ENCODE measurements around the gene SLC6A5.

The SLC6A5 gene

GRCh38 chr11:20583201-20583600 is 16.2 kb upstream of the SLC6A5 start:
- H3K4me3 ChIP-seq (ENCODE audit: low read depth, low read length): no peak overlapping the region
- DNase-seq (ENCODE audit: low read depth): no peak
- no peak for TF ChIP-seq MAX (IDR thresholded peaks at IDR 0.05; ENCODE audit: low read depth, low read length)

- no peak overlapping the region for H3K4me3 ChIP-seq (ENCODE audit: low read depth, low read length)
- TF ChIP-seq MAX (IDR thresholded peaks at IDR 0.05; ENCODE audit: low read depth, low read length): no peak
- TF ChIP-seq MYC (IDR thresholded peaks at IDR 0.05; ENCODE audit: low read depth, low read length): no peak
- no peak for TF ChIP-seq CTCF (IDR thresholded peaks at IDR 0.05; ENCODE audit: low read depth, low read length)
- no peak for TF ChIP-seq POLR2A (IDR thresholded peaks at IDR 0.05; ENCODE audit: extremely low read depth, insufficient read length)
- no peak for DNase-seq (ENCODE audit: low read depth)
Observed at GRCh38 chr11:20584093-20584774, 15.2 kb upstream of the SLC6A5 start.

- no peak for DNase-seq (ENCODE audit: low read depth)
- H3K4me3 ChIP-seq (ENCODE audit: low read depth, low read length): no peak overlapping the region
- TF ChIP-seq POLR2A (IDR thresholded peaks at IDR 0.05; ENCODE audit: extremely low read depth, insufficient read length) (no peak), MAX (IDR thresholded peaks at IDR 0.05; ENCODE audit: low read depth, low read length) (no peak), MYC (IDR thresholded peaks at IDR 0.05; ENCODE audit: low read depth, low read length) (no peak)
Observed at GRCh38 chr11:20589796-20590195, 9.6 kb upstream of the SLC6A5 start.

- no peak overlapping the region for H3K4me3 ChIP-seq (ENCODE audit: low read depth, low read length)
- no peak for DNase-seq (ENCODE audit: low read depth)
- TF ChIP-seq CTCF (IDR thresholded peaks at IDR 0.05; ENCODE audit: low read depth, low read length) (no peak), POLR2A (IDR thresholded peaks at IDR 0.05; ENCODE audit: extremely low read depth, insufficient read length) (no peak), MYC (IDR thresholded peaks at IDR 0.05; ENCODE audit: low read depth, low read length) (no peak), MAX (IDR thresholded peaks at IDR 0.05; ENCODE audit: low read depth, low read length) (no peak)
Observed at GRCh38 chr11:20590381-20590780, 9.0 kb upstream of the SLC6A5 start.

- TF ChIP-seq POLR2A (IDR thresholded peaks at IDR 0.05; ENCODE audit: extremely low read depth, insufficient read length) (no peak), MAX (IDR thresholded peaks at IDR 0.05; ENCODE audit: low read depth, low read length) (no peak), MYC (IDR thresholded peaks at IDR 0.05; ENCODE audit: low read depth, low read length) (no peak), CTCF (IDR thresholded peaks at IDR 0.05; ENCODE audit: low read depth, low read length) (no peak)
- DNase-seq (ENCODE audit: low read depth): no peak
- H3K4me3 ChIP-seq (ENCODE audit: low read depth, low read length): no peak overlapping the region
Observed at GRCh38 chr11:20592741-20593140, 6.7 kb upstream of the SLC6A5 start.

GRCh38 chr11:20594274-20595061 is 4.9 kb upstream of the SLC6A5 start:
- no peak overlapping the region for H3K4me3 ChIP-seq (ENCODE audit: low read depth, low read length)
- DNase-seq (ENCODE audit: low read depth): no peak
- TF ChIP-seq MYC (IDR thresholded peaks at IDR 0.05; ENCODE audit: low read depth, low read length): no peak
- TF ChIP-seq POLR2A (IDR thresholded peaks at IDR 0.05; ENCODE audit: extremely low read depth, insufficient read length): no peak
- TF ChIP-seq MAX (IDR thresholded peaks at IDR 0.05; ENCODE audit: low read depth, low read length): no peak
- no peak for TF ChIP-seq CTCF (IDR thresholded peaks at IDR 0.05; ENCODE audit: low read depth, low read length)

Measured in NB4 (cell line).